ENCODE results near the gene CFAP74.

Gene CFAP74

DNA sequence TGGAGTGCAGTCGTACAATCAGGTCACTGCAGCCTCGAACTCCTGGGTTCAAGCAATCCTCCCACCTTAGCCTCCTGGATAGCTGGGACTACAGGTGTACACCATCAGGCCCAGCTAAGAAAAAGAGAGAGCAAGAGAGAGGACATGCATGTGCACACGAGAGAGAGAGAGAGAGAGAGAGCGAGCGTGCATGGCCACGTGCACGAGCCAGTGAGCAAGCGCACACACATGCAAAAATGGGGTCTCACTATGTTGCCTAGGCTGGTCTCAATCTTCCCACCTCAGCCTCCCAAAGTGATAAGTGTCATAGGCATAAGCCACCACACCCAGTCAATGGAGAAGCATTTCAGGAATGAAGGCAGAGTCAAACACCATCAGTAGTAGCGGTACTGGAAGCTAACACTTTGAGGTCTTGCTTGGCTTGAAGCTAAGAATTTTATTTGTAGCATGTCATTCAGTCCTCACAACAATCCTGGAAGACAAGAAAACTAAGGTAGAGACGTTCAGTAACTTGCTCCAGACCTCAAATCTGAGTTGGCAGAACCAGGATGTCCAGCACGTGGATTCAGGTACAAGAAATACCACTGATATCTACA, 127.2 kb downstream of the CFAP74 start:
- DNase-seq (ENCODE audit: low read depth), result no peak

DNA sequence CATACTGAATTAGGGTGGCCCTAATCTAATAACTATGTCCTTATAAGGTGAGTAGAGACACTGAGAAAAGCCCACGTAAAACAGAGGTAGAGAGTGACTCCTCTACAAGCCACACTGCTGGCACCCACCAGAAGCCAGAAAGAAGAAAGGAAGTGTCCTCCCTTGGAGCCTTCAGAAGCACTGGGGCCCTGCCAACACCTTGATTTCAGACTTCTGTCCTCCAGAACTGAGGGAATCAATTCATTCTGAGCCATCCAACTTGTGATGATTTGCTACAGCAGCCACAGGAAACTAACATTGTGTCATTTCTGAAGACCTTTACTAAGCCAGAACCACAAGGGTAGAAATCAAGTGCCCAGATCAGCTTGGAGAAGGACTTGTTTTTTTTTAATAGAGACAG, 127.7 kb downstream of the CFAP74 start:
- DNase-seq (ENCODE audit: low read depth), result no peak

DNA sequence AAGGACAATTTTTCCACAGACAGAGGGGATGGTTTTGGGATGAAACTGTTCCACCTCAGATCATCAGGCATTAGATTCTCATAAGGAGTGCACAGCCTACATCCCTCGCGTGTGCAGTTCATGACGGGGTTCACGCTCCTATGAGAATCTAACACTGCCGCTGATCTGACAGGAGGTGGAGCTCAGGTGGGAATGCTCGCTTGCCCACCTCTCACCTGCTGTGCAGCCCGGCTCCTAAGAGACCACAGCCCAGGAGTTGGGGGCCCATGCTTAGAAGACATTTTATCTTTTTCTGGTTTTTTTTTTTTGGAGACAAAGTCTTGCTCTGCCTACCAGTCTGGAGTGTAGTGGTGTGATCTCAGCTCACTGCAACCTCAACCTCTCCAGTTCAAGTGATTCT, 128.7 kb downstream of the CFAP74 start:
- DNase-seq (ENCODE audit: low read depth), result no peak

DNA sequence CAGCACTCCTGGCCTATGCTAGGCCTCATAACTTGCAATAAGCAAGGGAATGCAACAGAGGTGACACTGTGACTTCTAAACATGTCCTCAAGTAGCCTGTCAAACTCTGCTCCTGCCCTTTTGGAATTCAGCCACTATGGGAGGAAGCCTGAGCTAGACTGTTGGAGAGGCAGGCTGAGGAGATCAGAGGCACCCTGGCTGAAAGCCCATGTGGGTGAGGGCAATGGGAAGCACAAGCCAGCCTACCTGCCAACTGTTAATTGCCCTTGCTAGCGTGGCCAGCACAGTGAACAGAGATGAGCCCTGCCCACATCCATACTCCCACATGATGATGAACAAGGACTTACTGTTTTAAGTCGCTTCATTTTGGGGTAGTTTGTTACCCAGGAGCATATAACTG, 130.4 kb downstream of the CFAP74 start:
- DNase-seq (ENCODE audit: low read depth), result no peak

DNA sequence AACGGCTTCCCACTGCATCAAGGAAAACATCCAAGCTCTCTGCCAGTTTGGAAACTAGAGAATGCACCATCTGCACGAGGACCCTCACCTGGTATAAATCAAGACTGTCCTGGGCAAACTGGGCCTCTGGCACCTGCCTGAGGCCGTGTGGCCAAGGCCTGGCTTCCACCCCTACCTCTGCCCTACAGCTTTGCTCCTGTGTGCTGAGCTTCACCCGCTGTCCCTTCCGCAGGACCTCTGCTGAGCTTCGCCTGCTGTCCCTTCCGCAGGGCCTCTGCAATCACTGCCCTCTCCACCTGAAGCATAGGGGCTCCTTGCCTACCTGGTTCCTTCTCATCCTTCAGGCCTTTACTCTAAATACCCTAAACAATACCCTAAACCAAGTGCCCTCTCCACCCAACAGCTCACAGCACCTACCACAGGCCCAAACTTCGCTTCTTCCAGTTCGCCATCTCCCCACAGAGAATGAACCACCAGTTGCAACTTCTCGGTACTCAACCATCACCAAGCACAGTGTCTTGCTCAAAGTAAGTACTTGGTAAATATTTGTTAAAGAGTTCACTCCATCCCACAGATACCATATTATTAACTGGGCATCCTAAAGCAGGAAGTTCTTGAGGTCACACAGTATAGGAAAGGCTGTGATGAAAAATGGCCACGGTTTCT, 131.1 kb downstream of the CFAP74 start:
- DNase-seq (ENCODE audit: low read depth), result no peak
